Measurements from ENCODE around the gene TENM3. TPM values are rescaled to one million over a fixed set of nuclear protein-coding genes. Genes with fewer than 3 reads are reported as not detected.

TENM3 gene
- total RNA-seq, 1 donor from 2014 or later = 28.1 TPM

GRCh38 chr4:182528819-182529218, 285.6 kb downstream of the TENM3 start:
- DNase-seq = no peak

- no peak for DNase-seq
Observed at GRCh38 chr4:182530451-182530850, 287.2 kb downstream of the TENM3 start.

DNA sequence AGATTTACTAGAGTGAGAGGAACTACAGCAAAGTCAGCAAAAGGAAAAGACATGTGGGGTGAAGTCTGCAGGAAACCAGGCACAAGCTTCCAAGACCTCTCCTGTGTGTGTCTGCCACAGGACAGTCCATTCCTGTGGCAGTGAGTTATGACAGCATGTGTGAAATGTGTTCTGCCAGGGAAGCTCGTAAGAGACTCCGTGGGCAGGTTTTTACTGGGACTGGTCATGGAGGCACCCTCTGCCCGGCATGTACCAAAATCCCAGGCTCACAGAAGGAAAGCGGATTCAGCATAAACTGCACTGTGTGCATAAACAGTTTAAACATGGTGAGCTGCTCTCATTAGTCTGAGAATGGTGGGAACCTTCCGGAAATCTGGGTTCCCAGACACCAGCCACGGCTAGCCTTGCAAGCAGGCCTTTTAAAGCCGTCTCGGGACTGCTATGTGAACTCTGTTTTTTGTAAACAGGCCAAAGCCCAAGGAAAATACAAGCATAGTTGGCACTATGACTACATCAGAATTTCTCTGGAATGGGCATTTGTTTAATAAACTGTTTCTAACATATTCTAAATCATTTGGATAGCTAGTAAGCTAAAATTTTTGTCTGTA, 288.5 kb downstream of the TENM3 start:
- no peak for DNase-seq

GRCh38 chr4:182532441-182532840, 289.2 kb downstream of the TENM3 start:
- no peak for DNase-seq

DNA sequence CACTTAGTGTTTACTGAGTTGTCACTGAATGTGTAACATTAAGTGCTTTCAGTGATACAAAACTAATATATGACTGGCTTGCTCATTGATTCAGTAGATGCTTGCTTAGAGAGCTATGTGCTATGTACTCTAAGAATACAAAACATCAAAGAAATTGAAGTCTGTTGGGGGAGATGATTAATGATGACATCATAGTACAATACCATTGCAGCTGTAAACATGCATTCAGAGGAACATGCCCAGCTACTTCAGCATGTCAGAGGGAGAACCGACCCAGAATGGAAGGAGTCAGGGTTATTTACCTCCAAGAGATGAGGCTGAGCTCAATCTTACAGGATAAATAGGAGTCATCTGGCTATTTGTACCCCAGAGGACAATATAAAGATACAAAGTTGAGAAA, 290.8 kb downstream of the TENM3 start:
- peak; percentile 70 for DNase-seq

GRCh38 chr4:182536221-182536811, 293.1 kb downstream of the TENM3 start:
- no peak for DNase-seq

DNA sequence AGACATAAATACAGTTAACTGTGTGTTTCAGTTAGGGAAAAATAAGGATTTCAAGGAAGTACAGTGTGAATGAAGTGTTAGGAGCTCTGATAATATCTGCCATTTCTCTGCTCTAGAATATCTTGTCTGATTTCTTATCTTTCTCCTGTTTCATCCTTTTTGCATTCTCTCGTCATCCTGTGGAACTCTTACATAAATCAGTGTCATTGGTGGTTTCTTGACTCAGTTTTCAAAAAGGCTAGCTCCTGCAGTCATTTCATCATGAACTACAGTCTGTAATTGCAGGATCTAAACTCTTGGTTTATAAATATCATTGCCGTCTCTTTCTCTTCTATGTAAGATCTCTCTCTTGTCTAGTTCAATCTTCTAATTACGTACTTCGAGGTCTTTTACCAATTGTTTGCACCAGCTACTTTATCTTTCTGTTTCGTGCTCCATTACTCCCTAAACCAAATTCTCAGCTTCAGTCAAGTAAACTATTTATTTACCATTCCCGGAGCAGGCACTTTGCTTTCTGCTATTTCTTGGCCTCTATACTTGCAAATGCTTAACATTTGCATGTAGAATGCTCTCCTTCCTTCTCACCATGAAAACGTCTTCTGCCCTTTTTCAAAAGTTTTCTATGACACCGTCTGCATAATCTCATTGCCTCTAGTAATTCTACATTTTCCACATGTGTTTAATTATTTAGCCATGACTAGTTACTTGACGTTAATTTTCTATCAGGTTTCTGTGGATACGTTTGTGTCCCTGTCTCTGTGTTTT, 294.0 kb downstream of the TENM3 start:
- no peak for DNase-seq

DNA sequence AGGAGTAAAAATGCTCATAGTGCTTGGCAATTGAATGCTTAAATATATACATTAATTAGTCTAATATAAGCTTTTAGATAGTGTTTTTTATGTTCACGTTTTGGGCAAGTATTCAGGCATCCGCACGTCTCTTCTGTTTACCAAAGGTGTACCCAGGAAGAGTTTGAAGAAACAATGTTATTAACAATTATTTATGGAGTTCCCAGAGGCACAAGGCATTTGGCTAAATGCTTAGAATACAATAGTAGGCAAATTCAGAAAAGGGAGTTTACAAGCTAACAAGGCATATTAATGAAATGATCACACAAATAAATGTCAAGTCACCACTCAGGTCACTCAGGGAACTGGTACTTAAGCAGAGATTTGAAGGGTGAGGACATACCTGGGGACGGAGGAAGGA, 294.8 kb downstream of the TENM3 start:
- no peak for DNase-seq

- DNase-seq = no peak
Observed at GRCh38 chr4:182540496-182540895, 297.3 kb downstream of the TENM3 start.

GRCh38 chr4:182547435-182547834, 304.2 kb downstream of the TENM3 start:
- no peak for DNase-seq

GRCh38 chr4:182548156-182548555, 305.0 kb downstream of the TENM3 start:
- no peak for DNase-seq

- DNase-seq = no peak
Observed at GRCh38 chr4:182549356-182549755, 306.2 kb downstream of the TENM3 start.

DNA sequence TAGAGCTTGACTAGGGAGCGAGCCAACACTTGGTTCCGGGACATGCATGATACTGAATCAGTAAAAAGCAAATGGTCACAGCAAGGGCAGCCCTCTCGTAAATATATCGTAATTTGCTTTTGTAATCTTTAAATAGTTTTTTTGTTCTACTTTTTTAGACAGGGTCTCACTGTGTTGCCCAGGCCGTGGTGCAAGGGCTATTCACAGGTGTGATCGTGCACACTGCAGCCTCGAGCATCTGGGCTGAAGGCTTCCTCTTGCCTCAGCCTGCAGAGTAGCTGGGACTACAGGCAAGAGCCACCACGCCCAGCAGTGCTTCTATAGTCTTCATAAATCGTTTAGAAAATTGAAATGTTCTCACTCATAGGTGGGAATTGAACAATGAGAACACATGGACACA, 309.7 kb downstream of the TENM3 start:
- DNase-seq = no peak

DNA sequence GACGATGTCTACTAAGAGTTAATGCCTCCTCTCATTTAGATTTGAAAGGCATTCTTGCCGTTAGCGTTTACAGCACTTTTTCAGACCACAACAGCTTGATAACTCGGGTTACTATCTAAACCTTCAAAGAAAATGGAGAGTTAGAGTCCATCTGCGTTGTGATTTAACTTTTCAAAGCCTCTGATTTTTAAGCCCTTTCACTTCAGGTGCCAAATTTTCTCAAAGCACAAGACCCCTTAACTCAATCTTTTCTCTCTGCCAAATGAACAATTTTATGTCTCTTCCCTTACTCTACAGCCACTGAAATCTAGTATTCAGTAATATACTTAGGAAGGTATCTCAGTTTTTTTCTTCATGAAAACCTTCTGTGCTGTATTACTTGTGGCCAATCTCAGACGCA, 310.5 kb downstream of the TENM3 start:
- no peak for DNase-seq

DNA sequence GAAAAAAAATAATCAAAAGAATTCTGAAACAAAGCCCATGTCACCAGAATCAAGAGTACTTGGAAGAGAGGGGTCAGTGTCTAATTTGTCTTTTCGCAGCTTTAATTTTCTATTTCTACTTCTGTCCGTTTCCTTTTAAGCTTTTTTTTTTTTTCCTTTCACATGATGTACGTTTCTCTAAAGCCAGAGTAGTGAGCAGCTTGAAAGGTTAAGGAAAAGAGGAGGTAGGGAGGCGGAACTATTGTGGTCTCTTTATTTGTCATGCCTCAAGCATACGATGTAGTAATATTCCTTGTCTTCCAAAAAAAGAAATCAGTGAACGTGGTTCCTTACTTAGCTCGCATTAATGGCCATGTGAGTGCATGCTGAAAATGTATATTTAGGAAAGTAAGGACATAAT, 311.5 kb downstream of the TENM3 start:
- no peak for DNase-seq

GRCh38 chr4:182555997-182556418, 312.8 kb downstream of the TENM3 start:
- DNase-seq = peak; percentile 48

- no peak for DNase-seq
Observed at GRCh38 chr4:182556580-182556979, 313.4 kb downstream of the TENM3 start.

GRCh38 chr4:182560358-182560757, 317.2 kb downstream of the TENM3 start:
- DNase-seq = peak; percentile 54

- no peak for DNase-seq
Observed at GRCh38 chr4:182562350-182562749, 319.1 kb downstream of the TENM3 start.

DNA sequence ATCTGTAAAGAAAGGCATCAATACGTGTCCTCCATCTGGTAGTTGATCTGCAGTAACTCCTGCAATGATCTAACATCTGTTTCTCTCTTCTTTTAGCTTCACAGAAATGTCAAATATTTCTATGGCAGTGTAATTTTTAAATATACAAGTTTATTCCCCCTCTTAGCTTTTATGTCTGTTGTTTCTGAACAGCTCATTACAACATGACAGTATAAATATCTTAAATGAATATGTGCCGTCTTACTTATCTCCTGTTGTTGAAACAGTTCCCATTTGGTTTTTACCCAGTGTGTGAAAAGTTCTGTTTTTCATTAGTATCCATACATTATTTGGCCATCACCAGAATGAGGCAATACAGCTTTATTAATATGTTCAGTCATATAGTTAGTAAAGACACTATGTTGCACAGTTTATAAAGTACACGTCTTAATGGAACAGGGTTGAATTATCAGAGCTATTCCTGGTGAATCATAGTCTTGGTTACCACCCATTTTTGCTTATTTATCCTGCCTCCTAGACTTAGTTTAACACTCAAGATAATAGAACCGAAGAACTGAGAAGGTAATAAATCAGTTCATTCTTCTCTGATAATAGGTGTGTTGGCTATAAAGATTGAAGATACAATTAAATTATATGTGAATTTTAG, 321.6 kb downstream of the TENM3 start:
- no peak for DNase-seq

GRCh38 chr4:182567119-182567518, 323.9 kb downstream of the TENM3 start:
- DNase-seq = no peak

- no peak for DNase-seq
Observed at GRCh38 chr4:182569561-182569960, 326.4 kb downstream of the TENM3 start.

DNA sequence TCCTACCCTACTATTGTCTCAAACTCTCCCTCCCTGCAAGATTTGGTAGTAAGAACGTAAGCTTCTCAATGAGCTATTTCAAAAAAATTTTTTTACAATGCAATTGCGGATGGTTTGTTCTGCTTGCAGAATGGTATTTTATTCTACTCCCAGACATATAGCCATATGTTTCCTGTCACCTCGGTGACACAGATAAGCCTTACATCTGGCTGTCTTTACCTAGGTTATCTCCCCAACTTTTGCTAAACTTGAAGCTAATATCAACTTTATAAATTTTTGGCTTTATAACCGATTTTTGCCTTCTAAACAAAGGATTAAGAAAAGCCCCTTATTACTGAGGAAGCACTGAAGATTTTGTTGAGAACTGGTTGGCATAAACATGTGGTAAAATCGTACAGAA, 331.5 kb downstream of the TENM3 start:
- no peak for DNase-seq

DNA sequence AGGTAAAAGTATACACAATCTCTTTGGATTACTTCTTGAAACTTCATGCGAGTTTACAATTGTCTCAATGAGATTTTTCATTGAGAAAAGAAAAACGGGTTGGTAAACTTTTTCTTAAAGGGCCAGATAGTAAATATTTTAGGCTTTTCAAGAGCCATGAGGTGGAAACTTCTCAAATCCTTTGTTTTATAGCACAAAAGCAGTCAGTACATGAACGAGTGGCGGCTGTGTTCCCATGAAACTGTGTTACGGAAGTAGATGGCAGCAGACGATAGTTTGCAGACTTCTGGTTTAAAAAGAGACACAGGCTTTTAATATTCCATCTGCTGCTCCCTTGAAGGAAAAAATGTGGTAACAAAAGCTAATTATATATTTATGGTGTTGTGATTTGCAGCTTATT, 332.0 kb downstream of the TENM3 start:
- no peak for DNase-seq

All from dermis blood vessel endothelial cell (primary cell).